Measurements from ENCODE around the gene EFTUD2.

DNA sequence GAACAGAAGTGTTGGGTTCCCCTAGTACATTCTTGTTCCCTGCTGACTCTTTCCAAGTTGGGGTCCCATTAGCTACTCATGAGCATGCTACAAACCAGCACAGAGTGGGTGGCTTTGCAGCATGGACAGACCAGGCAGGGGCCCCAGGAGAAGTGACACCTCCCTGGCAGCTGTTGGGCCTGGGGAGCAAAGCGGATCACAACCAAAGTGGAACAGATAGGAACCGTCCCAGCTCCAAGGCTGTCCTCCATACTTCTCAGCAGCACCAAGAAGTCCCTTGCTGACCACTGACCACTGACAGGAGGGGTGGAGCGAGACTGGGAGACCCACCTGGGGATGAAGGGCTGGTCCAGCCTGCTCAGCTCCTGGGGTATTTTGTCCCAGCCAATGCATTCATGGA is 28.5 kb upstream of the EFTUD2 start:
- no peak for TF ChIP-seq FOXA1 (IDR thresholded peaks at IDR 0.05; ENCODE audit: borderline replicate concordance)
- no peak for TF ChIP-seq RBM17 (IDR thresholded peaks at IDR 0.05; ENCODE audit: borderline replicate concordance, low read depth, low read length)
- TF ChIP-seq HDAC3 (IDR thresholded peaks at IDR 0.05; ENCODE audit: borderline replicate concordance, partially characterized antibody): no peak
- TF ChIP-seq POLR2A (conservative IDR thresholded peaks at IDR 0.05): no peak
- no peak for TF ChIP-seq YY1 (IDR thresholded peaks at IDR 0.05; ENCODE audit: borderline replicate concordance in 1 of 3, control insufficient read depth in 1 of 3, extremely low read depth in 1 of 3, insufficient read depth in 3 of 3, insufficient read length in 1 of 3, insufficient replicate concordance in 2 of 3, low read depth in 1 of 3, low read length in 2 of 3)
- TF ChIP-seq NBN (IDR thresholded peaks at IDR 0.05; ENCODE audit: low read depth): no peak
- no peak for TF ChIP-seq SNRNP70 (optimal IDR thresholded peaks at IDR 0.05; ENCODE audit: low read depth, low read length)
- no peak for TF ChIP-seq RB1 (IDR thresholded peaks at IDR 0.05; ENCODE audit: low read depth)
- TF ChIP-seq, protein P1, sequence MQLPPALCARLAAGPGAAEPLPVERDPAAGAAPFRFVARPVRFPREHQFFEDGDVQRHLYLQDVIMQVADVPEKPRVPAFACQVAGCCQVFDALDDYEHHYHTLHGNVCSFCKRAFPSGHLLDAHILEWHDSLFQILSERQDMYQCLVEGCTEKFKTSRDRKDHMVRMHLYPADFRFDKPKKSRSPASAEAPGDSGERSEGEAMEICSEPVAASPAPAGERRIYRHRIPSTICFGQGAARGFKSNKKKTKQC (CRISPR knock-in tag; IDR thresholded peaks at IDR 0.05): no peak
- no peak for TF ChIP-seq XRCC5 (IDR thresholded peaks at IDR 0.05; ENCODE audit: low read depth, low read length)
- TF ChIP-seq BCOR (IDR thresholded peaks at IDR 0.05): no peak
- TF ChIP-seq, protein P2, sequence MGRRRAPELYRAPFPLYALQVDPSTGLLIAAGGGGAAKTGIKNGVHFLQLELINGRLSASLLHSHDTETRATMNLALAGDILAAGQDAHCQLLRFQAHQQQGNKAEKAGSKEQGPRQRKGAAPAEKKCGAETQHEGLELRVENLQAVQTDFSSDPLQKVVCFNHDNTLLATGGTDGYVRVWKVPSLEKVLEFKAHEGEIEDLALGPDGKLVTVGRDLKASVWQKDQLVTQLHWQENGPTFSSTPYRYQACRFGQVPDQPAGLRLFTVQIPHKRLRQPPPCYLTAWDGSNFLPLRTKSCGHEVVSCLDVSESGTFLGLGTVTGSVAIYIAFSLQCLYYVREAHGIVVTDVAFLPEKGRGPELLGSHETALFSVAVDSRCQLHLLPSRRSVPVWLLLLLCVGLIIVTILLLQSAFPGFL (CRISPR knock-in tag; IDR thresholded peaks at IDR 0.05): no peak

Measured in K562 (cell line).